HepG2 (cell line): ENCODE data around the gene NELFB. TPM values are rescaled to one million over a fixed set of nuclear protein-coding genes. Genes with fewer than 3 reads are reported as not detected.

Source experiments
- EP300 ChIP-seq, 3 experiments: sonication (generic) in 1 of 3; formaldehyde crosslinking in 1 of 3; IDR thresholded peaks; 2 replicates each; pipeline versions ENCODE4 v1.5.1 to v1.6.1; 2011 to 2020; ENCODE audit warnings: low read depth in 2 of 3, low read length in 2 of 3, borderline replicate concordance in 1 of 3, improper control_type of control experiment in 1 of 3, mild to moderate bottlenecking in 1 of 3, missing genetic modification reagents in 1 of 3, moderate library complexity in 1 of 3
- KAT7 ChIP-seq: IDR thresholded peaks from 2 replicates; pipeline ENCODE4 v1.6.1; 2018; ENCODE audit warnings: borderline replicate concordance, missing compliant biosample characterization
- KDM3A ChIP-seq: IDR thresholded peaks from 2 replicates; pipeline ENCODE4 v1.6.1; 2018; ENCODE audit warnings: low read depth, missing compliant biosample characterization
- KDM5A ChIP-seq: fragments of 200-600 bp; sonication (generic); IDR thresholded peaks from 2 replicates; pipeline ENCODE4 v1.7.0; 2018; ENCODE audit warnings: antibody characterized with exemption, mild to moderate bottlenecking, low read length, borderline replicate concordance
- PAX8 ChIP-seq: sonication (generic); formaldehyde crosslinking; IDR thresholded peaks from 2 replicates; pipeline ENCODE4 v1.8.0; 2022; ENCODE audit warnings: mild to moderate bottlenecking, missing genetic modification reagents, borderline replicate concordance
- RAD21 ChIP-seq: fragments of 450-650 bp; formaldehyde crosslinking; IDR thresholded peaks from 2 replicates; pipeline ENCODE4 v1.5.0; 2020; ENCODE audit warnings: mild to moderate bottlenecking
- ZBTB3 ChIP-seq: sonication (generic); formaldehyde crosslinking; IDR thresholded peaks from 2 replicates; pipeline ENCODE4 v1.4.0; 2020; ENCODE audit warnings: low read depth, mild to moderate bottlenecking, moderate library complexity, missing genetic modification reagents, borderline replicate concordance
- ZBTB7B ChIP-seq: sonication (generic); formaldehyde crosslinking; IDR thresholded peaks from 2 replicates; pipeline ENCODE4 v1.4.0; 2020; ENCODE audit warnings: missing genetic modification reagents
- ZNF792 ChIP-seq: IDR thresholded peaks from 2 replicates; pipeline ENCODE4 v1.6.1; 2016
- ZSCAN12 ChIP-seq: sonication (generic); formaldehyde crosslinking; IDR thresholded peaks from 2 replicates; pipeline ENCODE4 v1.9.0; 2021; ENCODE audit warnings: mild to moderate bottlenecking, missing genetic modification reagents
- polyA plus RNA-seq, 8 experiments: library from polyadenylated mRNA; depleted of rRNA in 3 of 8; stranded (reverse) in 7 of 8; unstranded in 1 of 8; fragments of >200 nt; fragmentation: Illumina TruSeq in 4 of 8; extraction: Trizol in 4 of 8; gene quantifications; 2 replicates each; pipeline versions ENCODE4 v1.2.1 to v1.2.3, GENCODE V29; 2011 to 2016; ENCODE audit warnings: low read depth in 4 of 8, missing spikeins in 1 of 8, mixed read lengths in 1 of 8; ENCODE audit not compliant: insufficient read depth in 1 of 8
- total RNA-seq, 5 experiments: library from RNA; depleted of rRNA; stranded (reverse); fragments of >200 nt; fragmentation: Illumina TruSeq; extraction: Trizol; gene quantifications; 2 replicates each; pipeline ENCODE4 v1.2.3, GENCODE V29; 2016; ENCODE audit warnings: low read depth in 1 of 5
- TF ChIP-seq, protein P1 (sequence below): sonication (generic); formaldehyde crosslinking; IDR thresholded peaks from 2 replicates; pipeline ENCODE4 v1.4.0; 2020; ENCODE audit warnings: missing genetic modification reagents, borderline replicate concordance
- TF ChIP-seq, protein P2 (sequence below): sonication (generic); formaldehyde crosslinking; IDR thresholded peaks from 2 replicates; pipeline ENCODE4 v1.8.1; 2023; ENCODE audit warnings: mild to moderate bottlenecking, inconsistent platforms, moderate library complexity, missing genetic modification reagents, borderline replicate concordance
- TF ChIP-seq, protein P3 (sequence below): IDR thresholded peaks from 2 replicates; pipeline ENCODE4 v1.6.1; 2016; ENCODE audit warnings: missing genetic modification reagents, missing compliant biosample characterization
- TF ChIP-seq, protein P4 (sequence below): sonication (generic); formaldehyde crosslinking; IDR thresholded peaks from 2 replicates; pipeline ENCODE4 v1.4.0; 2020; ENCODE audit warnings: low read depth, mild to moderate bottlenecking, missing genetic modification reagents
- TF ChIP-seq, protein P5 (sequence below), 2 experiments: sonication (generic) in 1 of 2; formaldehyde crosslinking in 1 of 2; IDR thresholded peaks; 2 replicates each; pipeline versions ENCODE4 v1.6.1 to v1.9.0; 2014 to 2022; ENCODE audit warnings: antibody characterized with exemption in 1 of 2, borderline replicate concordance in 1 of 2, inconsistent platforms in 1 of 2, low read depth in 1 of 2, missing genetic modification reagents in 1 of 2

NELFB gene
- total and polyA plus RNA-seq, 2 of the 13 experiments (the other 11 are each of a cell fraction or from before 2014, with no cell fraction given), result 26.5 to 45.8 TPM

DNA sequence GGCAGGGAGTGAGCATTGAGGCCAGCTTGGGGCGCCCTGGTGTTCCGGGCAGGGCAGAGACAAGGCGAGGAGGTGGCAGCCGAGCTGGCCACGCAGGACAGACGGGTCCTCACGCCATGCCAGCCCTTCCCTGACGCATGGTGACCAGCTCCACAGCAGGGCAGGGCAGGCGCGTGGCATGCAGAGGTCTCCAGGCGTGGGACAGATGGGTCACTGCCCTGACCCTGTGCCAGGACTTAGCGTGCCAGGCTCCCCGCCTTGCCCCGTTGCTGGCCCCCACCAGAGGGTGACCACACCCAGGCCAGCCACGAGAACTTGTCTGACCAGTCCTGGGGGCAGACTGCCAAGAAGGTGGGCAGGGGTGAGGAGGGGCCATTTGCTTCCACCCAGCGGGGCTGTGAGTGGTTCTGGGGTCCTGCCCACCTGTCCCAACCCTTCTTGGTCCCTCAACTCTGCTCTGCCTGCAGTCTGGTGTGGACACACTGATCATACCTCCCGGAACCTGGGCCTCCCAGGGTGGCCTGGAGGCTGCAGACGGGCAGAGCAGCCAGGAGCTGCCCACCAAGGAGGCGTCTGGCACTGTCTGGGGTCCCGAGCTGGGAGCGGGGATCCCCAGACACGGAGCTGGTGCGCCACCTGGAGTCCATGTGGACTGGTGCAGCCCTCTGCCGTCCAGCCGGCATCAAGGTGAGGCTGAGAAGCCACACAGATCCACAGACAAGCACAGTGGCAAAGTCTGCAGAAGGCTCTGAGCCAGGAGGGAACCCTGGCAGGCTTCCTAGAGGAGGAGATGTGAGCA, 27.9 kb upstream of the NELFB start, which contains the start of gene RNF224 (continued):
- TF ChIP-seq, protein P1, sequence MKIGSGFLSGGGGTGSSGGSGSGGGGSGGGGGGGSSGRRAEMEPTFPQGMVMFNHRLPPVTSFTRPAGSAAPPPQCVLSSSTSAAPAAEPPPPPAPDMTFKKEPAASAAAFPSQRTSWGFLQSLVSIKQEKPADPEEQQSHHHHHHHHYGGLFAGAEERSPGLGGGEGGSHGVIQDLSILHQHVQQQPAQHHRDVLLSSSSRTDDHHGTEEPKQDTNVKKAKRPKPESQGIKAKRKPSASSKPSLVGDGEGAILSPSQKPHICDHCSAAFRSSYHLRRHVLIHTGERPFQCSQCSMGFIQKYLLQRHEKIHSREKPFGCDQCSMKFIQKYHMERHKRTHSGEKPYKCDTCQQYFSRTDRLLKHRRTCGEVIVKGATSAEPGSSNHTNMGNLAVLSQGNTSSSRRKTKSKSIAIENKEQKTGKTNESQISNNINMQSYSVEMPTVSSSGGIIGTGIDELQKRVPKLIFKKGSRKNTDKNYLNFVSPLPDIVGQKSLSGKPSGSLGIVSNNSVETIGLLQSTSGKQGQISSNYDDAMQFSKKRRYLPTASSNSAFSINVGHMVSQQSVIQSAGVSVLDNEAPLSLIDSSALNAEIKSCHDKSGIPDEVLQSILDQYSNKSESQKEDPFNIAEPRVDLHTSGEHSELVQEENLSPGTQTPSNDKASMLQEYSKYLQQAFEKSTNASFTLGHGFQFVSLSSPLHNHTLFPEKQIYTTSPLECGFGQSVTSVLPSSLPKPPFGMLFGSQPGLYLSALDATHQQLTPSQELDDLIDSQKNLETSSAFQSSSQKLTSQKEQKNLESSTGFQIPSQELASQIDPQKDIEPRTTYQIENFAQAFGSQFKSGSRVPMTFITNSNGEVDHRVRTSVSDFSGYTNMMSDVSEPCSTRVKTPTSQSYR (CRISPR knock-in tag), result 0 out of 2 replicates have a peak, but pooled peaks have one; percentile 28
- TF ChIP-seq RAD21 (CRISPR knock-in tag) (peak; percentile 95), KDM5A (no peak), ZBTB7B (CRISPR knock-in tag) (peak; percentile 76; the same call in 1 of the 2 replicates), ZNF792 (CRISPR knock-in tag) (0 out of 2 replicates have a peak, but pooled peaks have one; percentile 21), KDM3A (CRISPR knock-in tag) (0 out of 2 replicates have a peak, but pooled peaks have one; percentile 20), KAT7 (no peak), EP300 (IDR thresholded peaks at IDR 0.05; ENCODE audit: low read depth in 2 of 2, low read length in 2 of 2) (no peak), EP300 (CRISPR knock-in tag; IDR thresholded peaks at IDR 0.05; ENCODE audit: borderline replicate concordance) (no peak), ZSCAN12 (no peak), ZBTB3 (CRISPR knock-in tag) (no peak), PAX8 (CRISPR knock-in tag) (no peak)
- TF ChIP-seq, protein P2, sequence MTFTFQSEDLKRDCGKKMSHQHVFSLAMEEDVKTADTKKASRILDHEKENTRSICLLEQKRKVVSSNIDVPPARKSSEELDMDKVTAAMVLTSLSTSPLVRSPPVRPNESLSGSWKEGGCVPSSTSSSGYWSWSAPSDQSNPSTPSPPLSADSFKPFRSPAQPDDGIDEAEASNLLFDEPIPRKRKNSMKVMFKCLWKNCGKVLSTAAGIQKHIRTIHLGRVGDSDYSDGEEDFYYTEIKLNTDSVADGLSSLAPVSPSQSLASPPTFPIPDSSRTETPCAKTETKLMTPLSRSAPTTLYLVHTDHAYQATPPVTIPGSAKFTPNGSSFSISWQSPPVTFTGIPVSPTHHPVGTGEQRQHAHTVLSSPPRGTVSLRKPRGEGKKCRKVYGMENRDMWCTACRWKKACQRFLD (CRISPR knock-in tag), result no peak
- TF ChIP-seq, protein P3, sequence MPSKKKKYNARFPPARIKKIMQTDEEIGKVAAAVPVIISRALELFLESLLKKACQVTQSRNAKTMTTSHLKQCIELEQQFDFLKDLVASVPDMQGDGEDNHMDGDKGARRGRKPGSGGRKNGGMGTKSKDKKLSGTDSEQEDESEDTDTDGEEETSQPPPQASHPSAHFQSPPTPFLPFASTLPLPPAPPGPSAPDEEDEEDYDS (CRISPR knock-in tag), result no peak
- TF ChIP-seq, protein P4, sequence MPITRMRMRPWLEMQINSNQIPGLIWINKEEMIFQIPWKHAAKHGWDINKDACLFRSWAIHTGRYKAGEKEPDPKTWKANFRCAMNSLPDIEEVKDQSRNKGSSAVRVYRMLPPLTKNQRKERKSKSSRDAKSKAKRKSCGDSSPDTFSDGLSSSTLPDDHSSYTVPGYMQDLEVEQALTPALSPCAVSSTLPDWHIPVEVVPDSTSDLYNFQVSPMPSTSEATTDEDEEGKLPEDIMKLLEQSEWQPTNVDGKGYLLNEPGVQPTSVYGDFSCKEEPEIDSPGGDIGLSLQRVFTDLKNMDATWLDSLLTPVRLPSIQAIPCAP, result no peak
- TF ChIP-seq, protein P5, sequence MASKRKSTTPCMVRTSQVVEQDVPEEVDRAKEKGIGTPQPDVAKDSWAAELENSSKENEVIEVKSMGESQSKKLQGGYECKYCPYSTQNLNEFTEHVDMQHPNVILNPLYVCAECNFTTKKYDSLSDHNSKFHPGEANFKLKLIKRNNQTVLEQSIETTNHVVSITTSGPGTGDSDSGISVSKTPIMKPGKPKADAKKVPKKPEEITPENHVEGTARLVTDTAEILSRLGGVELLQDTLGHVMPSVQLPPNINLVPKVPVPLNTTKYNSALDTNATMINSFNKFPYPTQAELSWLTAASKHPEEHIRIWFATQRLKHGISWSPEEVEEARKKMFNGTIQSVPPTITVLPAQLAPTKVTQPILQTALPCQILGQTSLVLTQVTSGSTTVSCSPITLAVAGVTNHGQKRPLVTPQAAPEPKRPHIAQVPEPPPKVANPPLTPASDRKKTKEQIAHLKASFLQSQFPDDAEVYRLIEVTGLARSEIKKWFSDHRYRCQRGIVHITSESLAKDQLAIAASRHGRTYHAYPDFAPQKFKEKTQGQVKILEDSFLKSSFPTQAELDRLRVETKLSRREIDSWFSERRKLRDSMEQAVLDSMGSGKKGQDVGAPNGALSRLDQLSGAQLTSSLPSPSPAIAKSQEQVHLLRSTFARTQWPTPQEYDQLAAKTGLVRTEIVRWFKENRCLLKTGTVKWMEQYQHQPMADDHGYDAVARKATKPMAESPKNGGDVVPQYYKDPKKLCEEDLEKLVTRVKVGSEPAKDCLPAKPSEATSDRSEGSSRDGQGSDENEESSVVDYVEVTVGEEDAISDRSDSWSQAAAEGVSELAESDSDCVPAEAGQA (IDR thresholded peaks at IDR 0.05; ENCODE audit: low read depth), result no peak
- TF ChIP-seq, protein P5 (CRISPR knock-in tag; IDR thresholded peaks at IDR 0.05; ENCODE audit: borderline replicate concordance), result no peak
